ENCODE data around the gene TNFSF4. TPM values are rescaled to one million over a fixed set of nuclear protein-coding genes. Genes with fewer than 3 reads are reported as not detected.

Gene TNFSF4
- total RNA-seq, 3 donors from 2014 or later: 0.82 to 2.1 (median 0.89) TPM

GRCh38 chr1:173202424-173203145 is 4.5 kb downstream of the TNFSF4 start:
- DNase-seq (peak in 1 of 3 donors; percentile 84), ATAC-seq (peak; percentile 58)
- intact Hi-C loops (cut with DNase I, micrococcal nuclease): loop anchor here (2.0 to 10.0 kb wide), 3 partner anchors 376 to 460 kb away; no protein-coding TSS in a partner anchor
- no peaks in the 10 kb centered on the region for H3K36me3 ChIP-seq (ENCODE audit: low read depth)
- H3K9me3 ChIP-seq: no peaks in the 10 kb centered on the region
- peaks cover 7% of the 10 kb centered on the region for H3K4me1 ChIP-seq (ENCODE audit: low read depth)
- no peak for TF ChIP-seq CTCF (IDR thresholded peaks at IDR 0.05)
- no peak overlapping the region for H3K4me3 ChIP-seq

GRCh38 chr1:173201969-173202368 is 5.2 kb downstream of the TNFSF4 start:
- Histone ChIP-seq H3K9me3 (no peaks in the 10 kb centered on the region), H3K4me1 (ENCODE audit: low read depth) (peaks cover 7% of the 10 kb centered on the region), H3K36me3 (ENCODE audit: low read depth) (no peaks in the 10 kb centered on the region), H3K4me3 (no peak overlapping the region)
- intact Hi-C loops (cut with DNase I, micrococcal nuclease): loop anchor here (2.0 to 10.0 kb wide), 3 partner anchors 375 to 460 kb away; no protein-coding TSS in a partner anchor
- ATAC-seq (no peak), DNase-seq (no peak)
- no peak for TF ChIP-seq CTCF (IDR thresholded peaks at IDR 0.05)

- H3K4me1 ChIP-seq (ENCODE audit: low read depth): peaks cover under 1% of the 10 kb centered on the region
- intact Hi-C loops (cut with DNase I, micrococcal nuclease): loop anchor here in 1 of 2 donors (5.0 kb wide), 1 partner anchor 368 kb away; no protein-coding TSS in a partner anchor
- no peak for TF ChIP-seq CTCF (IDR thresholded peaks at IDR 0.05)
These were observed 11.5 kb downstream of the TNFSF4 start for GRCh38 chr1:173195596-173196088.

GRCh38 chr1:173193639-173194038 is 13.5 kb downstream of the TNFSF4 start:
- DNase-seq: no peak
- intact Hi-C loops (cut with DNase I, micrococcal nuclease): no loop called here

More at GRCh38 chr1:173195596-173196088, 11.5 kb downstream of the TNFSF4 start:
- H3K9me3 ChIP-seq: no peaks in the 10 kb centered on the region
- ATAC-seq (no peak), DNase-seq (no peak)
- no peaks in the 10 kb centered on the region for H3K36me3 ChIP-seq (ENCODE audit: low read depth)
- H3K4me3 ChIP-seq: no peak overlapping the region

GRCh38 chr1:173191011-173191705 is 16.0 kb downstream of the TNFSF4 start:
- Histone ChIP-seq H3K4me3 (no peak overlapping the region), H3K9me3 (no peaks in the 10 kb centered on the region), H3K36me3 (ENCODE audit: low read depth) (no peaks in the 10 kb centered on the region), H3K4me1 (ENCODE audit: low read depth) (peaks cover 7% of the 10 kb centered on the region)
- intact Hi-C loops (cut with DNase I, micrococcal nuclease): no loop called here
- ATAC-seq (peak; percentile 8), DNase-seq (no peak)
- TF ChIP-seq CTCF (IDR thresholded peaks at IDR 0.05): no peak

More at GRCh38 chr1:173193639-173194038, 13.5 kb downstream of the TNFSF4 start:
- Histone ChIP-seq H3K9me3 (no peaks in the 10 kb centered on the region), H3K36me3 (ENCODE audit: low read depth) (no peaks in the 10 kb centered on the region), H3K4me1 (ENCODE audit: low read depth) (peaks cover 7% of the 10 kb centered on the region), H3K4me3 (no peak overlapping the region)
- TF ChIP-seq CTCF (IDR thresholded peaks at IDR 0.05): no peak
- ATAC-seq: no peak
